ENCODE results near the gene IL20RB. TPM values are rescaled to one million over a fixed set of nuclear protein-coding genes. Genes with fewer than 3 reads are reported as not detected.

IL20RB gene
- total RNA-seq, 2 donors from 2014 or later: 3.2 to 4.2 TPM

DNA sequence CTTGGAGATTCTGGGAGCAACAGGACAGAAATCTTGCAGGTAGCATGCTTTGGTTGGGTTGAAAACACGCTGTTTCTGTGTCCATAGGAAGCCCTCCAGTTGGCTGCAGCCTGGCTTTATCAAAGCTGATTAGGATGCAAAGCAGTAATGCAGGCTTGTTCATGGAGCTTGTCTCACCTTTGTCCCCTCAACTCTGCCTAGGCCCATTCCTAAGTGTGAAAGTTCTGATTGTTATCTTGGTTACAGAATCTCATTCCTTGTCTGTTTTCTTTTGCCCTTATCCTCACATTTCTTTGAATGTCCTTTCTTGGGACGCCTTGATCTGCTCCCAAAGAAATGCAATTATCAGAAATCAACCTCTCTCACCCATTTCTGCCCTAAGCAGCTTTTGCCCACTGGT lies 83.5 kb downstream of the IL20RB start:
- DNase-seq: no peak
- H3K27me3 Mint-ChIP-seq: peaks cover 22% of the 10 kb centered on the region
- H3K36me3 Mint-ChIP-seq (ENCODE audit: low read depth): peaks cover 2% of the 10 kb centered on the region
- no peak overlapping the region for H3K27ac Mint-ChIP-seq
- no peak for ATAC-seq
- H3K4me3 Mint-ChIP-seq: no peak overlapping the region
- no peaks in the 10 kb centered on the region for H3K9me3 ChIP-seq (ENCODE audit: control insufficient read depth, low read length, poor library complexity, severe bottlenecking)
- H3K4me1 Mint-ChIP-seq: no peaks in the 10 kb centered on the region

DNA sequence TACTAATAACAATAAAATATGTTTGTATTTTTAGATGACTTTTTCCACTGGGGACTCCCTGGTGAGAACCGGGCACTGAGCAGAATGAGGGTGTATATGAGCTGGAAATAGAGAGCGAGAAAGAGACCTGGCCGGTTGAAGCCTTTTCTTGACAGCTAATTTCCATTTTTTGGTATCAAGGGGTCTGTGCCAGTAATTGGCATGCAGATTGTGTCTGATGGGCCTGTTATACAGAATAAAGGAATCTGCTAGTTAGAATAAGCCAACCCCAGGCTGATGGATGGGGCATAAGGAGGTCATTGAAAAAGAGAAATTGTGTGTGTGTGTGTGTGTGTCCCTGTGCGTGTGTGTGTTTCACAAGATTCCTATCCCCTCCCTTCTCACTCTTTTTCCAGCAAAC lies 83.9 kb downstream of the IL20RB start:
- no peak for DNase-seq
- no peaks in the 10 kb centered on the region for H3K9me3 ChIP-seq (ENCODE audit: control insufficient read depth, low read length, poor library complexity, severe bottlenecking)

DNA sequence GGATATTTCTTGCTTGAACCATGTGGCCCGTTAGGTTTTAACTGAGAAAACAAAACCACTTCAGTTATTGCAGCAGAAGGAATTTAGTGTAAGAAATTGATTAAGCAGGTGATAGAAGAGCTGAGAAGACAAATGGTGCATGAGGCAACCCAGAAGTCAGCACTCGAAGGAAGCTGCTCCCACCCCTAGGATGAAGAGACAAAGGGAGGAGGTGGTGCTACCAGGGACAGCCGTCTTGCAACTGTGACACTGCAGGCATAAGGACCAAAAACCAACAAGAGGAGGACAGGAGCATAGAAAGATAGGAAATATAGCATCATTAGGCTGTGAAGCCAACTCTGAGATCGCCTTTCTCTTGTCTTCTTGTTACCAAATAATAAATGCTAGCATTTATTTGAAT lies 89.0 kb downstream of the IL20RB start:
- no peaks in the 10 kb centered on the region for H3K9me3 ChIP-seq (ENCODE audit: control insufficient read depth, low read length, poor library complexity, severe bottlenecking)
- Mint-ChIP-seq H3K27ac (no peak overlapping the region), H3K4me3 (no peak overlapping the region), H3K4me1 (no peaks in the 10 kb centered on the region), H3K36me3 (ENCODE audit: low read depth) (no peaks in the 10 kb centered on the region), H3K27me3 (peaks cover 56% of the 10 kb centered on the region)
- no peak for ATAC-seq
- DNase-seq: no peak

More for the DNA sequence above, 83.9 kb downstream of the IL20RB start:
- Mint-ChIP-seq H3K27me3 (peaks cover 26% of the 10 kb centered on the region), H3K27ac (no peak overlapping the region), H3K4me1 (no peaks in the 10 kb centered on the region), H3K36me3 (ENCODE audit: low read depth) (peaks cover 2% of the 10 kb centered on the region), H3K4me3 (no peak overlapping the region)
- no peak for ATAC-seq

DNA sequence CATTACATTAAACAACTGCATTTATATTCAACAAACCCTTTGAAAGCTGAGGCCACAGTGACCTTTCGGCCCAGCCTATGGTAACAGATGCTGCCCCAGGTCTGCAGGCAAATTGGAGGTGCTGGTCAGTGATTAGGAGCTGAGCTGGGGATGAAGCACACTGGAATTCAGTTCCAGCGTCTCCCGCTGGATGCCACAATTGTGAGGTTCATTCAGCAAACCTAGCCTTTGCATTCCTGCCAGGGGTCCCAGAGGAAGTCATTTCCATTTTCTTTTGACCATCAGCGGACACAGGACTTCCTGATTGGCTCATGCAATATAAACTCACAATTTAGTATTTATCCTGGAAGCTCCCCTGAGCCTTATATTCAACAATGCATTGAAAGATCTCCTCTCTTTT lies 89.5 kb downstream of the IL20RB start:
- ATAC-seq: no peak
- Mint-ChIP-seq H3K27ac (no peak overlapping the region), H3K4me1 (no peaks in the 10 kb centered on the region), H3K27me3 (peaks cover 59% of the 10 kb centered on the region), H3K36me3 (ENCODE audit: low read depth) (no peaks in the 10 kb centered on the region), H3K4me3 (no peak overlapping the region)
- no peak for DNase-seq
- no peaks in the 10 kb centered on the region for H3K9me3 ChIP-seq (ENCODE audit: control insufficient read depth, low read length, poor library complexity, severe bottlenecking)

DNA sequence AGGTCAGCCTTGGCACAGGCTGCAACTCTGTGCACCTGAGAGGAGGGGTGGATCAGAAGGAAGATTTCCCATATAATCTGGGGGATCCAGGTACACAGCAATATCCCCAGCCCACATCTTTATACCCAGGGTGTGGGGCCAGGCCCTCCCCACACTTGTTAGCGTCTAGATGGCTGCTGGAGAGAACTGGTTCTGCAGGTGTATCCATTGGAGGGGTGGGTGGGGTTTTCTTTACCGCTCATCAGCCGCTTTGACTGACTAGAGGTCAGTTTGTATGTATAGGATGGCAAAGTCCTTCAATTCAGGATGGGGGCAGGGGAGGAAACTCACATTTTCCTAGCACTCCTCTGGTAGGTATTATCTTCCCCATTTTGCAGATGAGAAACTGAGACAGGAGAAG lies 92.5 kb downstream of the IL20RB start:
- ATAC-seq: no peak
- Mint-ChIP-seq H3K27me3 (peaks cover 58% of the 10 kb centered on the region), H3K4me3 (no peak overlapping the region), H3K27ac (no peak overlapping the region), H3K36me3 (ENCODE audit: low read depth) (no peaks in the 10 kb centered on the region), H3K4me1 (no peaks in the 10 kb centered on the region)
- DNase-seq: no peak
- no peaks in the 10 kb centered on the region for H3K9me3 ChIP-seq (ENCODE audit: control insufficient read depth, low read length, poor library complexity, severe bottlenecking)

DNA sequence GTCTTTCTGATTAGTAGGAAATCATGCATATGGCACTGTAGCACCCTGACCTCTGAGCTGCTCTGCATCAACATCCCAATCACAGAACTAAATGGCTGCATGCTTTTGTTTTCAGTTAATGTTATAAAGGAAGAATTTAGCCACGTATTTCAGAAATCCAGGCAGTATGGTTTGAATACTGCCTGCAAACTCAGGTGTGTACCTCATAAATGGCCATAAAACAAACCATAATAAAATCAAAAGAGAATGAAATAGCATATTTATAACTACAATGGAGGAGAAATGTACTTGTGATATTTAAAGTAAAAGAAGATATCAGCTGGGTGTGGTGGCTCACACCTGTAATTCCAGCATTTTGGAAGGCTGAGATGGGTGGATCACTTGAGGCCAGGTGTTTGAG lies 94.5 kb downstream of the IL20RB start:
- Mint-ChIP-seq H3K27ac (no peak overlapping the region), H3K36me3 (ENCODE audit: low read depth) (peaks cover 2% of the 10 kb centered on the region), H3K4me1 (no peaks in the 10 kb centered on the region), H3K27me3 (peaks cover 40% of the 10 kb centered on the region), H3K4me3 (no peak overlapping the region)
- no peak for DNase-seq
- H3K9me3 ChIP-seq (ENCODE audit: control insufficient read depth, low read length, poor library complexity, severe bottlenecking): no peaks in the 10 kb centered on the region
- ATAC-seq: no peak

Other genes starting within 250 kb of the IL20RB start
- gene STAG1, start 205.6 kb upstream of the IL20RB start, total RNA-seq: 10 to 100 TPM; 46.9 to 48.5 TPM
- gene SLC35G2, start 138.9 kb upstream of the IL20RB start, total RNA-seq: under 1 TPM in 1 of 2 donors, not detected in 1; 0.15 TPM
- gene NCK1, start 95.8 kb upstream of the IL20RB start, total RNA-seq: 10 to 100 TPM; 59.0 to 59.1 TPM